Mesodermal cell (in vitro differentiated cells): Measurements from ENCODE around the gene CASP8AP2.
"Not testable (repeated sequence)": the region's sequence is repeated elsewhere in the genome, so short reads cannot be mapped to it uniquely, and the experiment has no call there.

Experiments
- H3K27ac ChIP-seq: 2 replicates; pipeline ENCODE4 v1.7.0; 2013; ENCODE audit warnings: mild to moderate bottlenecking, low read depth, low read length, moderate library complexity; ENCODE audit not compliant: severe bottlenecking
- H3K36me3 ChIP-seq: 2 replicates; pipeline ENCODE4 v1.7.1; 2013; ENCODE audit warnings: mild to moderate bottlenecking, low read length, moderate library complexity; ENCODE audit not compliant: control insufficient read depth, insufficient read depth
- H3K4me1 ChIP-seq: one replicate; pipeline ENCODE4 v1.7.1; 2013; ENCODE audit warnings: mild to moderate bottlenecking, low read length; ENCODE audit not compliant: insufficient read depth, control insufficient read depth, poor library complexity, severe bottlenecking
- H3K4me3 ChIP-seq: 2 replicates; pipeline ENCODE4 v1.7.0; 2013; ENCODE audit warnings: low read length, control low read depth, mild to moderate bottlenecking; ENCODE audit not compliant: insufficient read depth, poor library complexity, severe bottlenecking; ENCODE audit errors: extremely low read depth
- H3K9me3 ChIP-seq: 2 replicates; pipeline ENCODE4 v1.7.1; 2013; ENCODE audit warnings: mild to moderate bottlenecking, low read length, moderate library complexity; ENCODE audit not compliant: control insufficient read depth
- WGBS, 2 experiments: methylation state at CpG; one replicate each; pipeline ENCODE4 v1.1.5; 2013; ENCODE audit warnings: missing lambda C conversion rate in 2 of 2; ENCODE audit not compliant: insufficient coverage in 2 of 2; 5-methylcytosine and 5-hydroxymethylcytosine counted together

CASP8AP2 gene

DNA sequence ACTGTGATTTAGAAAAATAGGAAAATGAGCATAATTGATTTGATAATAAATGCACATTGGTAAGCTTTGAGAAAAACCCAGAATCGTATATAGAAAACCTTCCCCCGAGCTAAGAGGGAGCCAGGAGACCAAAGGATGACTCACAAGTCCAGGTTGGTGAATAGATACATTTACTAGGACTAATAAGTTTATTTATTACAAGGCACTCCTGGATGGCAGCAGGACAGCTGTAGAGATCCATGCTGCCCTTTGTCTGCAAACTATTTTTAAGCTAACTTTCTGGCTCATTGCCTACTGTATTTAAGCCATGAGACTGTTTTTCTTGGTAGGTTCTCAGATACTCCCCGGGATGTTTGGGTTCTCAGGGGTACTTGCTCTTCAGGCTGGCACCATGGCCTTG lies 13.4 kb downstream of the CASP8AP2 start:
- peaks cover 35% of the 10 kb centered on the region for H3K36me3 ChIP-seq
- peaks cover 6% of the 10 kb centered on the region for H3K4me1 ChIP-seq
- no peak overlapping the region for H3K27ac ChIP-seq
- 100% methylated on average over 1 of the region's 3 CpGs; no CpG with 5 or more reads in 1 of the 2 experiments for WGBS, 2 experiments
- no peak overlapping the region for H3K4me3 ChIP-seq
- no peaks in the 10 kb centered on the region for H3K9me3 ChIP-seq

DNA sequence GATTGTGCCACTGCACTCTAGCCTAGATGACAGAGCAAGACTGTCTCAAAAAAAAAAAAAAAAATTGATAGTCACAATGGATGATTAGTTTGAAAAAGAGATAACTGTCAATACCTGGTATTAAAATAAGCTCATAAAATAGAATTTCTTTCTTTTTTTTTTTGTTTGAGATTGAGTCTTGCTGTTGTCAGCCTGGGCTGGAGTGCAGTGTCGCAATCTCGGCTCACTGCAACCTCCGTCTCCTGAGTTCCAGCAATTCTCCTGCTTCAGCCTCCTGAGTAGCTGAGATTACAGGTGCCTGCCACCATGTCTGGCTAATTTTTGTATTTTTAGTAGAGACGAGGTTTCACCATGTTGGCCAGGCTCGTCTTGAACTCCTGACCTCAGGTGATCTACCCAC lies 17.8 kb downstream of the CASP8AP2 start:
- not testable (repeated sequence) for H3K27ac ChIP-seq, H3K9me3 ChIP-seq, H3K4me3 ChIP-seq, H3K4me1 ChIP-seq
- peaks cover 49% of the 10 kb centered on the region for H3K36me3 ChIP-seq
- WGBS, 2 experiments: 96 to 100% methylated on average over 2 to 5 of the region's 5 CpGs

DNA sequence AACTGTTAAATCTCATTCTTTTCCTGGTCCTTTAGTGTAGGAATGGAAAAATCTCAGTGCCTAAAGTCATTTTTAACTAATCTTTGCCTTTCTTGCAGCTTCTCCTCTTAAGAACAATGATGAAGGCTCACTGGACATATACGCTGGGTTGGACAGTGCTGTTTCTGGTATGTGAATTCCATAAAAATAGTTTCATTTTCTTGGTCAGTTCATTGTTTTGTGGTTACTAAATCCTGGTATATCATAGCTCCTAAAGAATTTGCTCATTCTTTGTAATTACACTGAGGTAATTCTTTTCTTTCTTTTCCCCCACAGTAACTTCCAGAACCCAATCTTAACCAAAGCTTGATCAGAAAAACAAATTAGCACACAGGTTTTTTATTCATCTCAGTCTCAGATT lies 23.4 kb downstream of the CASP8AP2 start:
- WGBS, 2 experiments: no CpG with 5 or more reads among the region's 1 CpG
- Histone ChIP-seq H3K9me3 (no peaks in the 10 kb centered on the region), H3K4me3 (no peak overlapping the region), H3K4me1 (no peaks in the 10 kb centered on the region), H3K27ac (no peak overlapping the region), H3K36me3 (peaks cover 73% of the 10 kb centered on the region)

DNA sequence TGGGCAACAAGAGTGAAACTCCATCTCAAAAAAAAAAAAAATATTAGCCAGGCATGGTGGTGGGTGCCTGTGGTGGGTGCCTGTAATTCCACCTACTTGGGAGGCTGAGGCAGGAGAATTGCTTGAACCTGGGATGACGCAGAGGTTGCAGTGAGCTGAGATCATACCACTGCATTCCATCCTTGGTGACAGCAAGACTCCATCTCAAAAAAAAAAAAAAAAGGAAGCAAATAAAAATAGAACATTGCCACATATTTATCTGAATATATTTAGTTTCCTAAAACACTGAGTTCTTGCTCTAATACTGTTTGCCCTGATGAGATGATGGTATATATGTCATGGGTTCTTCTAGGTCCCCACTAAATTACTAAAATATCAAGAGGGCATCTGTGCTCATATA lies 28.4 kb downstream of the CASP8AP2 start:
- H3K36me3 ChIP-seq: peaks cover 84% of the 10 kb centered on the region
- no peaks in the 10 kb centered on the region for H3K9me3 ChIP-seq
- no CpG with 5 or more reads among the region's 1 CpG for WGBS, 2 experiments
- H3K4me1 ChIP-seq: no peaks in the 10 kb centered on the region
- H3K27ac ChIP-seq: no peak overlapping the region
- H3K4me3 ChIP-seq: no peak overlapping the region

DNA sequence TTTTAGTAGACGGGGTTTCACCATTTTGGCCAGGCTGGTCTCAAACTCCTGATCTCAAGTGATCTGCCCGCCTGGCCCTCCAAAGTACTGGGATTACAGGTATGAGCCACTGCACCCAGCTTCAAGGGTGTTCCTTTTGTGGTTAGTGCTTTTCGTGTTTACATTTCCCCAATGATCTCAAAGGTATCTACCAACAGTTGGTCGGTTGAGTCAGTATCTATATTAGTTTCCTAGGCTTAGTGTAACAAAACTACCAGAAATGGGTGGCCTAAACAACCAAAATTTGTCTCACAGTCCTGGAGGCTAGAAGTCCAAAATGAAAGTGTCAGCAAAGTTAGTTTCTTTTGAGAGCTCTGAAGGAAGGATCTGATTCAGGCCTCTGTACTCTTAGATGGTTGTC lies 30.1 kb downstream of the CASP8AP2 start:
- WGBS, 2 experiments: 90 to 100% methylated on average over 2 to 3 of the region's 4 CpGs
- Histone ChIP-seq H3K4me1 (no peaks in the 10 kb centered on the region), H3K4me3 (no peak overlapping the region), H3K27ac (no peak overlapping the region), H3K9me3 (no peaks in the 10 kb centered on the region), H3K36me3 (peaks cover 85% of the 10 kb centered on the region)

DNA sequence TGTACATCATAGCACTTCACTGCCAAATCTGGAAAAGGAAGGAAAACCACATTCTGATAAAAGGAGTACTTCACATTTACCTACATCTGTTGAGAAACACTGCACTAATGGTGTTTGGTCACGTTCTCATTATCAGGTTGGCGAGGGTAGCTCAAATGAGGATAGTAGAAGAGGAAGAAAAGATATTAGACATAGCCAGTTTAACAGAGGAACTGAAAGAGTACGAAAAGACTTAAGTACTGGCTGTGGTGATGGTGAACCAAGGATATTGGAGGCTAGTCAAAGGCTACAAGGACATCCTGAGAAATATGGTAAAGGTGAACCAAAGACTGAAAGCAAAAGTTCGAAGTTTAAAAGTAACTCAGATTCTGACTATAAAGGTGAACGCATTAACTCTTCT lies 32.6 kb downstream of the CASP8AP2 start:
- Histone ChIP-seq H3K9me3 (no peaks in the 10 kb centered on the region), H3K4me3 (no peak overlapping the region), H3K4me1 (no peaks in the 10 kb centered on the region), H3K27ac (no peak overlapping the region), H3K36me3 (peaks cover 82% of the 10 kb centered on the region)
- 98 to 100% methylated on average over 5 of the region's 5 CpGs for WGBS, 2 experiments

DNA sequence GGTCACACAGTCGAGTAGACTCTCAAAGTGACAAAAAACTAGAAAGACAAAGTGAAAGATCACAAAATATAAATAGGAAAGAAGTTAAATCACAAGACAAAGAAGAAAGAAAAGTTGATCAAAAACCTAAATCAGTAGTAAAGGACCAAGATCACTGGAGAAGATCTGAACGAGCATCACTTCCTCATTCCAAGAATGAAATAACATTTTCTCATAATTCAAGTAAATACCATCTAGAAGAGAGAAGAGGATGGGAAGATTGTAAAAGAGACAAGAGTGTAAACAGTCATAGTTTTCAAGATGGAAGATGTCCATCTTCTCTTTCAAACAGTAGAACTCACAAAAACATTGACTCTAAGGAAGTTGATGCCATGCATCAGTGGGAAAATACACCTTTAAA lies 33.0 kb downstream of the CASP8AP2 start:
- H3K4me1 ChIP-seq: no peaks in the 10 kb centered on the region
- no CpG with 5 or more reads among the region's 2 CpGs for WGBS, 2 experiments
- H3K9me3 ChIP-seq: no peaks in the 10 kb centered on the region
- H3K27ac ChIP-seq: no peak overlapping the region
- H3K4me3 ChIP-seq: no peak overlapping the region
- H3K36me3 ChIP-seq: peaks cover 82% of the 10 kb centered on the region

DNA sequence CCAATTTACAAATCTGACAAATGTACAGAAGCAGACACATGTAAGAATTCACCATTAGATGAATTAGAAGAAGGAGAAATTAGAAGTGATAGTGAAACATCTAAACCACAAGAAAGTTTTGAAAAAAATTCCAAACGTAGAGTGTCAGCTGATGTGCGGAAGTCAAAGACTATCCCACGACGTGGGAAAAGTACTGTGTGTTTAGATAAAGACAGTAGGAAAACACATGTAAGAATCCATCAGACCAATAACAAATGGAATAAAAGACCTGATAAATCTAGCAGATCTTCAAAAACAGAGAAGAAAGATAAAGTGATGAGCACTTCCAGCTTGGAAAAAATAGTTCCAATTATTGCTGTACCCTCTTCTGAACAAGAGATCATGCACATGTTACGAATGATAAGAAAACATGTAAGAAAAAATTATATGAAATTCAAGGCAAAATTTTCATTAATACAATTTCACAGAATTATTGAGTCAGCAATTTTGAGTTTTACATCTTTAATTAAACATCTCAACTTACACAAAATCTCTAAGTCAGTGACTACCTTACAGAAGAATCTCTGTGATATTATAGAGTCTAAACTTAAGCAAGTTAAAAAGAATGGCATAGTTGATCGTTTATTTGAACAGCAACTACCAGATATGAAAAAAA lies 36.5 kb downstream of the CASP8AP2 start:
- 100% methylated on average over 1 of the region's 6 CpGs; no CpG with 5 or more reads in 1 of the 2 experiments for WGBS, 2 experiments
- Histone ChIP-seq H3K36me3 (peaks cover 81% of the 10 kb centered on the region), H3K9me3 (no peaks in the 10 kb centered on the region), H3K4me3 (no peak overlapping the region), H3K4me1 (no peaks in the 10 kb centered on the region), H3K27ac (no peak overlapping the region)

DNA sequence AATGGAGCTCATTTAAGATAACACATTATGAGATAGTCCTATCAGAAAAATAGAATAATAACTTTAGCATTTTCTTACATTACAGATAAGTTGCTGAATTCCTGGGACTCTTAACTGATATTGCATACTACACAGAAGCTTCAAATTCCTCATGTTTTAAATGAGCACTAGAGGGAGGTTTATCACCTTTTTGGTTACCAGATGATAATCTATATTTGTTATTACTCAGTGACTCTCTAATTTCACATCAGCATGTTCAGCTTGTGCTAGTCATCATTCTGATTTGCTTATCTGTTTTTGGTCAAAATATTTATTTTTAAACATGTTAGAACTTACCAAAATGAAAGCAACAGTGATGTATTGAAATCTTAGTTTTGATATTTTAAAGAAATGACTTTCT lies 44.0 kb downstream of the CASP8AP2 start:
- Histone ChIP-seq H3K4me3 (no peak overlapping the region), H3K9me3 (no peaks in the 10 kb centered on the region), H3K36me3 (peaks cover 28% of the 10 kb centered on the region), H3K27ac (no peak overlapping the region), H3K4me1 (no peaks in the 10 kb centered on the region)

DNA sequence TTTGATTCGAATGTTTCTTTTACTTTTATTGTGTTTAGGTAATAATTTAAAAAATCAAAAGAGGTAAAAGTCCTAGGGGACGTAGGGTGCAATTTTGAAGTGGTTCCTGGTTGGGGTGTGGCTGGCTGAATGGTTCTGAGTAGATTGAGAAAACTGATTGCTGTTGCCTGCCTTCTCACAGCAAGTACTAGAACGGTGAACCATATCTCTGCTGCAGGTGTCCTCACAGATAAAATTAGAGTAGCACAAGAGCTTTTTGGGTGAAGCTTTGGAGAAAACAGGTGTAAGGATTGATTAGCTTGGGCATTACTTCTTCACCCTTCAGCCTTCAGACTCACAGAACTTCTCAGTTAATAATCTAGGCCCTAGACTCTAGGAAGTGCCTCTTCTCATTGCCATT lies 44.8 kb downstream of the CASP8AP2 start:
- H3K27ac ChIP-seq: no peak overlapping the region
- no peaks in the 10 kb centered on the region for H3K4me1 ChIP-seq
- no peak overlapping the region for H3K4me3 ChIP-seq
- 91 to 100% methylated on average over 1 of the region's 3 CpGs for WGBS, 2 experiments
- peaks cover 24% of the 10 kb centered on the region for H3K36me3 ChIP-seq
- H3K9me3 ChIP-seq: no peaks in the 10 kb centered on the region

DNA sequence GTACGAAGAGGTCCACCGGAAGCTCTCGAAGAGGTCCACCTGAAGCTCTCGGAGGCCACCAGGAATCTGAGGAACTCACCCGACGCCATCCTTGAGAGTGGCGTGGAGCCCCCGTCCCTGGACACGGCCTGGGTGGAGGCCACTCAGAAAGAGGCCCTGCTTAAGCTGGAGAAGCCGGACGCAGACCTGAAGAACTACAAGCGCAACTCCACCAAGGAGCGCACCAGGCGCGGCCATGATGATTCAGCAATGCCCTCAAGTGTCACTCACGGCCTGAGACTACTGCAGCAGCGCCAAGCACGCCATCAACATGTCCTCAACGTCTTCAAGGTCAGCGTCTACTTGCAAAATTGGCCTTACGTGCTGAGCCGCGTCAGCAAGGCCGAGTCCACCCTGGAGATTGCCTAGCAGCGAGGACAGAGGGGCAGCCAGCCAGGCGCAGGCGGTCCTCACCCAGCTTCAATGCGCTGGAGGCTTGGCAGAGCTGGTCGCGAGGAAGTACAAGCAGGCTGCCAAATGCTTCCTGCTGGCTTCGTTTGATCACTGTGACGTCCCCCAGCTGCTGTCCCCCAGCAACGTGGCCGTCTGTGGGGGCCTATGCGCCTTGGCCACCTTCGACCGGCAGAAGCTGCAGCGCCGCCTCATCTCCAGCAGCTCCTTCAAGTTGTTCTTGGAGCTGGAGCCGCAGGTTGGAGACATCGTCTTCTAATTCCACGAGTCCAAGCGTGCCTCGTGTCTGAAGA lies 56.9 kb downstream of the CASP8AP2 start:
- no peaks in the 10 kb centered on the region for H3K4me1 ChIP-seq
- WGBS, 2 experiments: 94 to 96% methylated on average over 44 of the region's 44 CpGs
- no peak overlapping the region for H3K27ac ChIP-seq
- no peaks in the 10 kb centered on the region for H3K9me3 ChIP-seq
- H3K4me3 ChIP-seq: no peak overlapping the region
- no peaks in the 10 kb centered on the region for H3K36me3 ChIP-seq
